Measurements from ENCODE around the gene GOLGA8N.

- TF ChIP-seq, protein P1, sequence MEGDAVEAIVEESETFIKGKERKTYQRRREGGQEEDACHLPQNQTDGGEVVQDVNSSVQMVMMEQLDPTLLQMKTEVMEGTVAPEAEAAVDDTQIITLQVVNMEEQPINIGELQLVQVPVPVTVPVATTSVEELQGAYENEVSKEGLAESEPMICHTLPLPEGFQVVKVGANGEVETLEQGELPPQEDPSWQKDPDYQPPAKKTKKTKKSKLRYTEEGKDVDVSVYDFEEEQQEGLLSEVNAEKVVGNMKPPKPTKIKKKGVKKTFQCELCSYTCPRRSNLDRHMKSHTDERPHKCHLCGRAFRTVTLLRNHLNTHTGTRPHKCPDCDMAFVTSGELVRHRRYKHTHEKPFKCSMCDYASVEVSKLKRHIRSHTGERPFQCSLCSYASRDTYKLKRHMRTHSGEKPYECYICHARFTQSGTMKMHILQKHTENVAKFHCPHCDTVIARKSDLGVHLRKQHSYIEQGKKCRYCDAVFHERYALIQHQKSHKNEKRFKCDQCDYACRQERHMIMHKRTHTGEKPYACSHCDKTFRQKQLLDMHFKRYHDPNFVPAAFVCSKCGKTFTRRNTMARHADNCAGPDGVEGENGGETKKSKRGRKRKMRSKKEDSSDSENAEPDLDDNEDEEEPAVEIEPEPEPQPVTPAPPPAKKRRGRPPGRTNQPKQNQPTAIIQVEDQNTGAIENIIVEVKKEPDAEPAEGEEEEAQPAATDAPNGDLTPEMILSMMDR (IDR thresholded peaks at IDR 0.05) = no peak
- TF ChIP-seq EZH2 (IDR thresholded peaks at IDR 0.05; ENCODE audit: borderline replicate concordance, insufficient read depth, low read depth, low read length, poor library complexity, severe bottlenecking) = no peak
Measured at GRCh38 chr15:32637704-32638103, 44.4 kb downstream of the GOLGA8N start.

Measured in B cell (primary cell).